SK-N-SH treated with all-trans-retinoic acid at 6 μM for 48 hours (cell line): Measurements from ENCODE around the gene PHPT1.

Experiments
- ATAC-seq: fragments of 200-7000 bp; cut with Tn5 transposase; 3 replicates; pipeline ENCODE4 v1.9.1; 2020; ENCODE audit warnings: mild to moderate bottlenecking, moderate library complexity
- ARNTL ChIP-seq: fragments of 450-650 bp; formaldehyde crosslinking; IDR thresholded peaks from 2 replicates; pipeline ENCODE4 v1.5.0; 2020; ENCODE audit warnings: low read depth, mild to moderate bottlenecking, moderate library complexity, borderline replicate concordance
- BACH2 ChIP-seq: fragments of 250-450 bp; sonication (Bioruptor Pico); IDR thresholded peaks from 2 replicates; pipeline ENCODE4 v1.9.0; 2021; ENCODE audit warnings: mild to moderate bottlenecking, borderline replicate concordance
- CSDC2 ChIP-seq: fragments of 250-450 bp; sonication (Bioruptor Pico); IDR thresholded peaks from 2 replicates; pipeline ENCODE4 v1.5.0; 2020; ENCODE audit warnings: mild to moderate bottlenecking, moderate library complexity
- CSRNP3 ChIP-seq: fragments of 250-450 bp; sonication (Bioruptor Pico); IDR thresholded peaks from 2 replicates; pipeline ENCODE4 v1.5.1; 2021; ENCODE audit warnings: mild to moderate bottlenecking, moderate library complexity
- ESRRG ChIP-seq: fragments of 250-450 bp; sonication (Bioruptor Pico); IDR thresholded peaks from 2 replicates; pipeline ENCODE4 v1.6.1; 2021; ENCODE audit warnings: mild to moderate bottlenecking
- GLIS3 ChIP-seq: fragments of 250-450 bp; sonication (Bioruptor Pico); IDR thresholded peaks from 2 replicates; pipeline ENCODE4 v1.5.0; 2020; ENCODE audit warnings: mild to moderate bottlenecking, moderate library complexity
- ISL1 ChIP-seq: fragments of 250-450 bp; sonication (Bioruptor Pico); IDR thresholded peaks from 2 replicates; pipeline ENCODE4 v2.1.2; 2022; ENCODE audit warnings: mild to moderate bottlenecking, moderate library complexity
- OSR1 ChIP-seq: fragments of 250-450 bp; sonication (Bioruptor Pico); IDR thresholded peaks from 2 replicates; pipeline ENCODE4 v1.8.0; 2022; ENCODE audit warnings: moderate library complexity, mild to moderate bottlenecking, inconsistent platforms
- PPARA ChIP-seq: fragments of 250-450 bp; sonication (Bioruptor Pico); IDR thresholded peaks from 2 replicates; pipeline ENCODE4 v1.5.0; 2020; ENCODE audit warnings: mild to moderate bottlenecking, borderline replicate concordance
- RARB ChIP-seq: fragments of 250-450 bp; sonication (Bioruptor Pico); IDR thresholded peaks from 2 replicates; pipeline ENCODE4 v1.8.0; 2021; ENCODE audit warnings: mild to moderate bottlenecking, moderate library complexity
- TCF4 ChIP-seq: fragments of 250-450 bp; sonication (Bioruptor Pico); IDR thresholded peaks from 2 replicates; pipeline ENCODE4 v1.8.0; 2021; ENCODE audit warnings: mild to moderate bottlenecking, moderate library complexity, borderline replicate concordance
- TOX ChIP-seq: fragments of 250-450 bp; sonication (Bioruptor Pico); IDR thresholded peaks from 2 replicates; pipeline ENCODE4 v1.8.0; 2021; ENCODE audit warnings: mild to moderate bottlenecking, moderate library complexity, borderline replicate concordance
- ZC3H10 ChIP-seq: fragments of 250-450 bp; sonication (Bioruptor Pico); IDR thresholded peaks from 2 replicates; pipeline ENCODE4 v1.5.1; 2021; ENCODE audit warnings: mild to moderate bottlenecking, moderate library complexity
- ZFP3 ChIP-seq: fragments of 250-450 bp; sonication (Bioruptor Pico); IDR thresholded peaks from 2 replicates; pipeline ENCODE4 v1.5.0; 2020; ENCODE audit warnings: mild to moderate bottlenecking, moderate library complexity
- ZFP30 ChIP-seq: fragments of 450-650 bp; formaldehyde crosslinking; IDR thresholded peaks from 2 replicates; pipeline ENCODE4 v1.5.0; 2022; ENCODE audit warnings: mild to moderate bottlenecking, moderate library complexity
- ZNF70 ChIP-seq: fragments of 450-650 bp; formaldehyde crosslinking; IDR thresholded peaks from 2 replicates; pipeline ENCODE4 v1.5.0; 2020; ENCODE audit warnings: mild to moderate bottlenecking, moderate library complexity
- ZNF8 ChIP-seq: fragments of 450-650 bp; formaldehyde crosslinking; IDR thresholded peaks from 2 replicates; pipeline ENCODE4 v1.5.0; 2020; ENCODE audit warnings: mild to moderate bottlenecking, moderate library complexity
- TF ChIP-seq, protein P1 (sequence below): fragments of 250-450 bp; sonication (Bioruptor Pico); IDR thresholded peaks from 2 replicates; pipeline ENCODE4 v1.8.0; 2021; ENCODE audit warnings: low read depth, mild to moderate bottlenecking, moderate library complexity, borderline replicate concordance
- TF ChIP-seq, protein P2 (sequence below): fragments of 250-450 bp; sonication (Bioruptor Pico); IDR thresholded peaks from 2 replicates; pipeline ENCODE4 v1.5.1; 2020; ENCODE audit warnings: low read depth, mild to moderate bottlenecking, moderate library complexity
- TF ChIP-seq, protein P3 (sequence below): fragments of 250-450 bp; sonication (Bioruptor Pico); IDR thresholded peaks from 2 replicates; pipeline ENCODE4 v1.8.0; 2020; ENCODE audit warnings: mild to moderate bottlenecking, moderate library complexity, borderline replicate concordance

Gene PHPT1

GRCh38 chr9:136885950-136886578 is 36.9 kb downstream of the PHPT1 start, which contains the start of gene TRAF2:
TRAF2 (plus strand) TSS chr9:136886516; CDS start chr9:136898741, 12,225 bp downstream.
- TF ChIP-seq TOX (CRISPR knock-in tag) (no peak), CSDC2 (CRISPR knock-in tag) (no peak), ZFP3 (CRISPR knock-in tag) (no peak), ISL1 (no peak), ZC3H10 (CRISPR knock-in tag) (no peak), ZFP30 (CRISPR knock-in tag) (no peak), BACH2 (CRISPR knock-in tag) (no peak), CSRNP3 (CRISPR knock-in tag) (no peak), PPARA (no peak), OSR1 (CRISPR knock-in tag) (no peak), ARNTL (no peak), ESRRG (CRISPR knock-in tag) (no peak), TCF4 (CRISPR knock-in tag) (no peak), RARB (CRISPR knock-in tag) (no peak), ZNF70 (CRISPR knock-in tag) (no peak), ZNF8 (CRISPR knock-in tag) (no peak), GLIS3 (CRISPR knock-in tag) (no peak)
- TF ChIP-seq, protein P1, sequence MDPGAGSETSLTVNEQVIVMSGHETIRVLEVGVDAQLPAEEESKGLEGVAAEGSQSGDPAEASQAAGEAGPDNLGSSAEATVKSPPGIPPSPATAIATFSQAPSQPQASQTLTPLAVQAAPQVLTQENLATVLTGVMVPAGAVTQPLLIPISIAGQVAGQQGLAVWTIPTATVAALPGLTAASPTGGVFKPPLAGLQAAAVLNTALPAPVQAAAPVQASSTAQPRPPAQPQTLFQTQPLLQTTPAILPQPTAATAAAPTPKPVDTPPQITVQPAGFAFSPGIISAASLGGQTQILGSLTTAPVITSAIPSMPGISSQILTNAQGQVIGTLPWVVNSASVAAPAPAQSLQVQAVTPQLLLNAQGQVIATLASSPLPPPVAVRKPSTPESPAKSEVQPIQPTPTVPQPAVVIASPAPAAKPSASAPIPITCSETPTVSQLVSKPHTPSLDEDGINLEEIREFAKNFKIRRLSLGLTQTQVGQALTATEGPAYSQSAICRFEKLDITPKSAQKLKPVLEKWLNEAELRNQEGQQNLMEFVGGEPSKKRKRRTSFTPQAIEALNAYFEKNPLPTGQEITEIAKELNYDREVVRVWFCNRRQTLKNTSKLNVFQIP (CRISPR knock-in tag): no peak
- peak; percentile 98 for ATAC-seq

DNA sequence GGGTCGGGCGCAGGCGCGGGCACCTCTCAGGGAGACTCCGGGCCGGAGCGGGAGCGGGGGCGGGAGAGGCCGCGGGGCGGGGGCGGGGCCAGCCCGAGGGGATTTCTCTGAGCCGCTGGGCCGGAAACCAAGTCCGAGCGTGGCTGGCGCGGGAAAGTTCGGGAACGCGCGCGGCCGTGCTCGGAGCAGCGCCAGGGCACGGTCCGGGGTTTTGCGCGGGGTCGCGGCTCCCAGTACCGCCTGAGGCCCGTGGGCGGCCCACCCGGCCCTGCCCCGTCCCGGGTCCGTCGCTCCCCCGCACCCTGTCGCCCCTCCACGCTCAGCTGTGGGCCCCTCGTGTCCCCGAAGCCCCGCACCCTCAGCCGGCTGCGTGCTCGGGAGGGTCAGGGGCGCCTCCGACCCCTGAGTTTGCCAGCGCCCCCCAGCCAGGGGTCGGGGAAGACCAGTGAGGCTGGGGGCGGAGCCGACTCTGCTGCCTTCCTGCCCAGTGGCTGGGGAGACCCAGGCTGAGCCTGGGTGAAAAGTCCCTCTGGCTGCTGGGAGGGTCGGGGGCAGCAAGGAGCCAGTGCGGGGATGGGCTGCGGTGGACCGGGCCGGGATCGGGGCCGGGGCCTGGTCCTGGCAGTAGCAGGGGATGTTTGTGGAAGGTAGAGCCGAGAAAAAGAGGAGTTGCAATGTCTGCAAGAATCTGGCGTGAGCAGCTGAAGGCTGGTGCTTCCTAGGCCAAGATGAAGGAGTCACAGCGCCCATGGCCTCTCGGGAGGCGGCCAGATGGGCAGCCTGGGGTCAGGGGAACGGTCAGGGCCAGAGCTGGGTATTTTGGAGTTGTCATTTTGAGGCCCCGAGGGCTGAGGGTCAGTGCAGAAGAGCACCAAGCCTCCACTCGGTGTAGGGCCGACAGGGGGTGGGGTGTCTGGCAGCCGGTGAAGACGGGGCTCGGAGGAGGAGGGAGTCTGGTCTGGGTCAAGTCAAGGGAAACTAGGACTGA is 37.7 kb downstream of the PHPT1 start:
- ATAC-seq: peak; percentile 36
- TF ChIP-seq ARNTL (no peak), ZFP30 (CRISPR knock-in tag) (no peak), OSR1 (CRISPR knock-in tag) (no peak), ZNF8 (CRISPR knock-in tag) (no peak), CSRNP3 (CRISPR knock-in tag) (no peak), ZC3H10 (CRISPR knock-in tag) (no peak), TCF4 (CRISPR knock-in tag) (no peak), ZNF70 (CRISPR knock-in tag) (no peak), ZFP3 (CRISPR knock-in tag) (no peak)
- TF ChIP-seq, protein P2, sequence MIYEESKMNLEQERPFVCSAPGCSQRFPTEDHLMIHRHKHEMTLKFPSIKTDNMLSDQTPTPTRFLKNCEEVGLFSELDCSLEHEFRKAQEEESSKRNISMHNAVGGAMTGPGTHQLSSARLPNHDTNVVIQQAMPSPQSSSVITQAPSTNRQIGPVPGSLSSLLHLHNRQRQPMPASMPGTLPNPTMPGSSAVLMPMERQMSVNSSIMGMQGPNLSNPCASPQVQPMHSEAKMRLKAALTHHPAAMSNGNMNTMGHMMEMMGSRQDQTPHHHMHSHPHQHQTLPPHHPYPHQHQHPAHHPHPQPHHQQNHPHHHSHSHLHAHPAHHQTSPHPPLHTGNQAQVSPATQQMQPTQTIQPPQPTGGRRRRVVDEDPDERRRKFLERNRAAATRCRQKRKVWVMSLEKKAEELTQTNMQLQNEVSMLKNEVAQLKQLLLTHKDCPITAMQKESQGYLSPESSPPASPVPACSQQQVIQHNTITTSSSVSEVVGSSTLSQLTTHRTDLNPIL (CRISPR knock-in tag): no peak

DNA sequence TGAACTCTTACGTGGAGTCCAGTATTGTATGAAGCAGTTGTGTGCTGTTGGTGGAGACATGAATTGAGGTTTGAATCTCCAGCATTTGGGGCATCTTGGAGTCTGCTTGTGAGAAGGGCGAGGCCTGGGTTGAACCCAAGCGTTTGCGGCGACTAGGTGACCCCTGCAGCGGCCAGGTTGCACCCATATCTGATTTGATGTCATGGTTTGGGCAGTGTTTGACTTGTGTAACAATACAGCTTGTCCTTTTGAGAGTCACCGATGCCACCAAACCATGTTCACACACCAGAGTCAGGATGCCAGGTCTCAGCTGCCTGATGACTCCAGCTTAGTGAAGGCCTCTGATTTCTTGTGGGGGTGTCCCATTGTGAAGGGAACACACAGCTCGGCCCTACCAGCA is 39.2 kb downstream of the PHPT1 start:
- no peak for TF ChIP-seq ZFP30 (CRISPR knock-in tag)
- TF ChIP-seq BACH2 (CRISPR knock-in tag): no peak
- TF ChIP-seq, protein P3, sequence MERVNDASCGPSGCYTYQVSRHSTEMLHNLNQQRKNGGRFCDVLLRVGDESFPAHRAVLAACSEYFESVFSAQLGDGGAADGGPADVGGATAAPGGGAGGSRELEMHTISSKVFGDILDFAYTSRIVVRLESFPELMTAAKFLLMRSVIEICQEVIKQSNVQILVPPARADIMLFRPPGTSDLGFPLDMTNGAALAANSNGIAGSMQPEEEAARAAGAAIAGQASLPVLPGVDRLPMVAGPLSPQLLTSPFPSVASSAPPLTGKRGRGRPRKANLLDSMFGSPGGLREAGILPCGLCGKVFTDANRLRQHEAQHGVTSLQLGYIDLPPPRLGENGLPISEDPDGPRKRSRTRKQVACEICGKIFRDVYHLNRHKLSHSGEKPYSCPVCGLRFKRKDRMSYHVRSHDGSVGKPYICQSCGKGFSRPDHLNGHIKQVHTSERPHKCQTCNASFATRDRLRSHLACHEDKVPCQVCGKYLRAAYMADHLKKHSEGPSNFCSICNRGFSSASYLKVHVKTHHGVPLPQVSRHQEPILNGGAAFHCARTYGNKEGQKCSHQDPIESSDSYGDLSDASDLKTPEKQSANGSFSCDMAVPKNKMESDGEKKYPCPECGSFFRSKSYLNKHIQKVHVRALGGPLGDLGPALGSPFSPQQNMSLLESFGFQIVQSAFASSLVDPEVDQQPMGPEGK (CRISPR knock-in tag): no peak
- TF ChIP-seq ARNTL: no peak

More for the DNA sequence above, 39.2 kb downstream of the PHPT1 start:
- no peak for ATAC-seq
